ENCODE results near the gene KCNMB3. TPM values are rescaled to one million over a fixed set of nuclear protein-coding genes. Genes with fewer than 3 reads are reported as not detected.
A peak's percentile ranks its signal among the peaks of the same experiment; 100 is the strongest.

The KCNMB3 gene
- total and polyA plus RNA-seq, 2 of the 13 experiments (the other 11 are each of a cell fraction or from before 2014, with no cell fraction given), result 4.3 to 7.1 TPM

DNA sequence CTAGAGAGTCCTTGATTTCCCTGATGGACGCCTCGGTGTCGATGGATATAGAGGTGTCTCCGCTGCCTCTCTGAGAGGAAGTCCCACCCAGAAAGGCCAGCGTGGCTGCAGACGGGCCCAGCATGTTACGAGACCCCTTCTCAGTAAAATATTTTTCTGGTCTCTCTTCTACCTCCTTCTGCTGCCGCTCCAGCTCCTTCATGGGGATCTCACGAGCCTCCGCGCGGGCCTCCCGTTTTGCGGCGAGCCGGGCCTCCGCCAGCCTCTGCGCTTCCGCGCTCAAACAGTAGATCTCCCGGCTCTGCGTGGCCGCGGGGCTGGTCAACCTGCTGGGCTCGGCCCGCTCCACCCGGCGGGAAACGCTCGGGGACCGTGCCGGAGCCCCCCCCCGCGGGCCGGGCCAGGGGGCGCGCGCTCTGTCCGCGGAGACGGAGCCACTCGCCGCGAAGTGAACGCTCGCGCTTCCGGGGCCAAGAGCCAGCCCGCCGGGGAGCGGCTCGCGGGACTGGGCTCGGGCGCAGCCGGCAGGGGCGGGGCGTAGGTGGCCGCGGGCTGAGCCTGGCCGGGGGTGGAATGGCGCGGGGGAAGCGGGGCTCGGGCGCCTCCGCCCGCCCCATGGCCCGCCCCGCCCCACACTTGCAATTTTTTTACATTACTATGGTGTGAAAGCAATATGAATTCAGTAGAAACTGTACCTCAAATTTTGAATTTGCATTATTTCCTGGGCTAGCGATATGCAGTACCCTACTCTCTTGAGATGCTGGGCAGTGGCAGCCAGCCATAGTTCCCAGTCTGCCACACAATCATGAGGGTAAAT, 10.2 kb upstream of the KCNMB3 start (continued):
- TF ChIP-seq, protein P1, sequence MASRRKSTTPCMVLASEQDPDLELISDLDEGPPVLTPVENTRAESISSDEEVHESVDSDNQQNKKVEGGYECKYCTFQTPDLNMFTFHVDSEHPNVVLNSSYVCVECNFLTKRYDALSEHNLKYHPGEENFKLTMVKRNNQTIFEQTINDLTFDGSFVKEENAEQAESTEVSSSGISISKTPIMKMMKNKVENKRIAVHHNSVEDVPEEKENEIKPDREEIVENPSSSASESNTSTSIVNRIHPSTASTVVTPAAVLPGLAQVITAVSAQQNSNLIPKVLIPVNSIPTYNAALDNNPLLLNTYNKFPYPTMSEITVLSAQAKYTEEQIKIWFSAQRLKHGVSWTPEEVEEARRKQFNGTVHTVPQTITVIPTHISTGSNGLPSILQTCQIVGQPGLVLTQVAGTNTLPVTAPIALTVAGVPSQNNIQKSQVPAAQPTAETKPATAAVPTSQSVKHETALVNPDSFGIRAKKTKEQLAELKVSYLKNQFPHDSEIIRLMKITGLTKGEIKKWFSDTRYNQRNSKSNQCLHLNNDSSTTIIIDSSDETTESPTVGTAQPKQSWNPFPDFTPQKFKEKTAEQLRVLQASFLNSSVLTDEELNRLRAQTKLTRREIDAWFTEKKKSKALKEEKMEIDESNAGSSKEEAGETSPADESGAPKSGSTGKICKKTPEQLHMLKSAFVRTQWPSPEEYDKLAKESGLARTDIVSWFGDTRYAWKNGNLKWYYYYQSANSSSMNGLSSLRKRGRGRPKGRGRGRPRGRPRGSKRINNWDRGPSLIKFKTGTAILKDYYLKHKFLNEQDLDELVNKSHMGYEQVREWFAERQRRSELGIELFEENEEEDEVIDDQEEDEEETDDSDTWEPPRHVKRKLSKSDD (CRISPR knock-in tag; IDR thresholded peaks at IDR 0.05; ENCODE audit: low read depth), result peak; percentile 82; the same call in 1 of the 2 replicates
- TF ChIP-seq ZNF44 (CRISPR knock-in tag; IDR thresholded peaks at IDR 0.05) (no peak), TEAD3 (CRISPR knock-in tag; optimal IDR thresholded peaks at IDR 0.05; ENCODE audit: borderline replicate concordance) (no peak), ZC3H13 (CRISPR knock-in tag; IDR thresholded peaks at IDR 0.05) (no peak), REPIN1 (CRISPR knock-in tag; IDR thresholded peaks at IDR 0.05; ENCODE audit: borderline replicate concordance, low read depth) (no peak), KDM5A (IDR thresholded peaks at IDR 0.05; ENCODE audit: borderline replicate concordance, low read length) (no peak), HNRNPL (IDR thresholded peaks at IDR 0.05; ENCODE audit: low read depth, low read length) (no peak), SP2 (CRISPR knock-in tag; IDR thresholded peaks at IDR 0.05) (no peak), ZNF383 (CRISPR knock-in tag; IDR thresholded peaks at IDR 0.05; ENCODE audit: borderline replicate concordance) (no peak), NAIF1 (CRISPR knock-in tag; IDR thresholded peaks at IDR 0.05; ENCODE audit: borderline replicate concordance) (no peak), ZNF746 (CRISPR knock-in tag; IDR thresholded peaks at IDR 0.05) (0 out of 2 replicates have a peak, but pooled peaks have one; percentile 43), FOXA3 (CRISPR knock-in tag; IDR thresholded peaks at IDR 0.05) (no peak), ZNF879 (CRISPR knock-in tag; IDR thresholded peaks at IDR 0.05) (peak; percentile 70; the same call in 1 of the 2 replicates), PRMT3 (CRISPR knock-in tag; IDR thresholded peaks at IDR 0.05; ENCODE audit: borderline replicate concordance, low read depth) (no peak), IKZF4 (CRISPR knock-in tag; IDR thresholded peaks at IDR 0.05; ENCODE audit: borderline replicate concordance, low read depth, not compliant biosample characterization) (peak; percentile 34), KMT2A (CRISPR knock-in tag; IDR thresholded peaks at IDR 0.05) (peak; percentile 63; the same call in 1 of the 2 replicates), ZNF552 (CRISPR knock-in tag; IDR thresholded peaks at IDR 0.05; ENCODE audit: borderline replicate concordance) (0 out of 2 replicates have a peak, but pooled peaks have one; percentile 26), ZNF773 (CRISPR knock-in tag; IDR thresholded peaks at IDR 0.05; ENCODE audit: borderline replicate concordance) (no peak), ZNF567 (CRISPR knock-in tag; IDR thresholded peaks at IDR 0.05; ENCODE audit: borderline replicate concordance) (0 out of 2 replicates have a peak, but pooled peaks have one; percentile 55), RAD51 (IDR thresholded peaks at IDR 0.05; ENCODE audit: borderline replicate concordance) (no peak), DNMT1 (CRISPR knock-in tag; IDR thresholded peaks at IDR 0.05) (no peak), THAP8 (CRISPR knock-in tag; IDR thresholded peaks at IDR 0.05; ENCODE audit: borderline replicate concordance) (no peak)
- TF ChIP-seq, protein P2, sequence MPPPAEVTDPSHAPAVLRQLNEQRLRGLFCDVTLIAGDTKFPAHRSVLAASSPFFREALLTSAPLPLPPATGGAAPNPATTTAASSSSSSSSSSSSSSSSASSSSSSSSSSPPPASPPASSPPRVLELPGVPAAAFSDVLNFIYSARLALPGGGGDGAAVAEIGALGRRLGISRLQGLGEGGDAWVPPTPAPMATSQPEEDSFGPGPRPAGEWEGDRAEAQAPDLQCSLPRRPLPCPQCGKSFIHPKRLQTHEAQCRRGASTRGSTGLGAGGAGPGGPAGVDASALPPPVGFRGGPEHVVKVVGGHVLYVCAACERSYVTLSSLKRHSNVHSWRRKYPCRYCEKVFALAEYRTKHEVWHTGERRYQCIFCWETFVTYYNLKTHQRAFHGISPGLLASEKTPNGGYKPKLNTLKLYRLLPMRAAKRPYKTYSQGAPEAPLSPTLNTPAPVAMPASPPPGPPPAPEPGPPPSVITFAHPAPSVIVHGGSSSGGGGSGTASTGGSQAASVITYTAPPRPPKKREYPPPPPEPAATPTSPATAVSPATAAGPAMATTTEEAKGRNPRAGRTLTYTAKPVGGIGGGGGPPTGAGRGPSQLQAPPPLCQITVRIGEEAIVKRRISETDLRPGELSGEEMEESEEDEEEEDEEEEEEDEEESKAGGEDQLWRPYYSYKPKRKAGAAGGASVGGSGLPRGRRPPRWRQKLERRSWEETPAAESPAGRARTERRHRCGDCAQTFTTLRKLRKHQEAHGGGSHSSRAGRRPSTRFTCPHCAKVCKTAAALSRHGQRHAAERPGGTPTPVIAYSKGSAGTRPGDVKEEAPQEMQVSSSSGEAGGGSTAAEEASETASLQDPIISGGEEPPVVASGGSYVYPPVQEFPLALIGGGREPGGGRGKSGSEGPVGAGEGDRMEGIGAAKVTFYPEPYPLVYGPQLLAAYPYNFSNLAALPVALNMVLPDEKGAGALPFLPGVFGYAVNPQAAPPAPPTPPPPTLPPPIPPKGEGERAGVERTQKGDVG (CRISPR knock-in tag; IDR thresholded peaks at IDR 0.05; ENCODE audit: borderline replicate concordance), result no peak

All from HepG2 (cell line).